Measurements from ENCODE around the gene C17orf113. TPM values are rescaled to one million over a fixed set of nuclear protein-coding genes. Genes with fewer than 3 reads are reported as not detected.
"Not testable (repeated sequence)": the region's sequence is repeated elsewhere in the genome, so short reads cannot be mapped to it uniquely, and the experiment has no call there.

C17orf113 gene
- total and polyA plus RNA-seq, 2 experiments from 2014 or later = 0.46 to 1.1 TPM

- Histone ChIP-seq H3K4me2 (no peak overlapping the region), H3K4me1 (ENCODE audit: insufficient read depth) (peaks cover 6% of the 10 kb centered on the region), H3K9me3 (ENCODE audit: low read depth) (no peaks in the 10 kb centered on the region)
Measured at GRCh38 chr17:42010898-42011516, 39.4 kb downstream of the C17orf113 start.

DNA sequence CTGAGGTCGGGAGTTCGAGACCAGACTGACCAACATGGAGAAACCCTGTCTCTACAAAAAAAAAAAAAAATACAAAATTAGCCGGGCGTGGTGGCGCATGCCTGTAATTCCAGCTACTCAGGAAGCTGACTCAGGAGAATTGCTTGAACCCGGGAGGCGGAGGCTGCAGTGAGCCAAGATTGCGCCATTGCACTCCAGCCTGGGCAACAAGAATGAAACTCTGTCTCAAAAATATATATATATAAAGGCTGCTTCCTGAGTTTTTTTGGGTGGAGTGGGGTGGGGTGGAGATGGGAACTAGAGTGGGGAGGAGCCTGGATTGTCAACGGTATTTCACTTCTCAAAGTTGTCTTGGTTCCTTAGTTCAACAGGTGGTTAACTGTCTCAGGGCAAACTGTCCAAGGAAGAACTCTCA lies 40.1 kb downstream of the C17orf113 start:
- not testable (repeated sequence) for H3K27me3 ChIP-seq; H3K4me1 ChIP-seq (ENCODE audit: insufficient read depth); H3K4me3 ChIP-seq; H3K9me2 ChIP-seq (replicated peaks; ENCODE audit: insufficient read depth); H3K4me2 ChIP-seq; H2AFZ ChIP-seq; H3K9me3 ChIP-seq (ENCODE audit: low read depth); H3K36me3 ChIP-seq (replicated peaks; ENCODE audit: insufficient read depth, low read depth); DNase-seq (ENCODE audit: low spot score); H3K27ac ChIP-seq
- H3K79me2 ChIP-seq = peaks cover 100% of the 10 kb centered on the region
- WGBS (ENCODE audit: low lambda C conversion rate, missing lambda C conversion rate) = 94% methylated on average over 9 of the region's 9 CpGs
- peaks cover 95% of the 10 kb centered on the region for H4K20me1 ChIP-seq (ENCODE audit: insufficient read depth, poor library complexity, severe bottlenecking)

More at GRCh38 chr17:42010898-42011516, 39.4 kb downstream of the C17orf113 start:
- Histone ChIP-seq H3K27ac (no peak overlapping the region), H4K20me1 (ENCODE audit: insufficient read depth, poor library complexity, severe bottlenecking) (peaks cover 88% of the 10 kb centered on the region), H3K4me3 (no peak overlapping the region), H3K79me2 (peaks cover 100% of the 10 kb centered on the region), H3K9me2 (replicated peaks; ENCODE audit: insufficient read depth) (no peaks in the 10 kb centered on the region), H3K27me3 (no peaks in the 10 kb centered on the region), H3K36me3 (replicated peaks; ENCODE audit: insufficient read depth, low read depth) (no peaks in the 10 kb centered on the region), H2AFZ (no peak overlapping the region)
- no peak for TF ChIP-seq EZH2 (IDR thresholded peaks at IDR 0.05; ENCODE audit: borderline replicate concordance)
- TF ChIP-seq EZH2phosphoT487 (IDR thresholded peaks at IDR 0.05; ENCODE audit: low read depth, severe bottlenecking, unreplicated experiment) = no peak
- no peak for TF ChIP-seq CTCF (IDR thresholded peaks at IDR 0.05; ENCODE audit: poor library complexity)
- 98% methylated on average over 3 of the region's 3 CpGs for WGBS (ENCODE audit: low lambda C conversion rate, missing lambda C conversion rate)
- no peak for DNase-seq (ENCODE audit: low spot score)

GRCh38 chr17:42009170-42009569 lies 41.2 kb downstream of the C17orf113 start:
- Histone ChIP-seq H3K9me3 (ENCODE audit: low read depth) (no peaks in the 10 kb centered on the region), H4K20me1 (ENCODE audit: insufficient read depth, poor library complexity, severe bottlenecking) (peaks cover 98% of the 10 kb centered on the region), H3K4me1 (ENCODE audit: insufficient read depth) (no peaks in the 10 kb centered on the region), H3K27me3 (no peaks in the 10 kb centered on the region), H3K36me3 (replicated peaks; ENCODE audit: insufficient read depth, low read depth) (no peaks in the 10 kb centered on the region), H3K79me2 (peaks cover 100% of the 10 kb centered on the region), H2AFZ (no peak overlapping the region), H3K27ac (no peak overlapping the region), H3K9me2 (replicated peaks; ENCODE audit: insufficient read depth) (no peaks in the 10 kb centered on the region), H3K4me3 (no peak overlapping the region), H3K4me2 (no peak overlapping the region)
- WGBS (ENCODE audit: low lambda C conversion rate, missing lambda C conversion rate) = 89% methylated on average over 4 of the region's 4 CpGs
- DNase-seq (ENCODE audit: low spot score) = no peak
- no peak for TF ChIP-seq EZH2phosphoT487 (IDR thresholded peaks at IDR 0.05; ENCODE audit: low read depth, severe bottlenecking, unreplicated experiment)

DNA sequence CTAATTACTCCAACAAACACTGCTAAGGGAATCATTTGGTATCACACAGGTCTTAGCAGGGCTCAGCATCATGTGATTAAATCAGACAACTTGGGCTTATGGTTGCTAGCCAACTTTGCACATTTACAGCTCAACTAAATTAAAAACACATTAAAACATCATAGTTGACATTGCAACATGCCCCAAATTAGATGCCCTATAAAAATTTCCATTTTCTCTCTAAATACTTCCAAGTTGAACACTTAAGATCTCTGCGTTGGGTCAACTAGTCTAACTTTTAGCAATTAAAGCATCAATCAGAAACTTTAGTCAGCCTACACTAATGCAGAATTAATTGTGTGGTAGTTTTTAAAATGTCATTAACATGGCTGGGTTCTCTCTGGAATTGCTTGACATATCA lies 45.2 kb downstream of the C17orf113 start:
- H3K4me1 ChIP-seq (ENCODE audit: insufficient read depth) = peaks cover 15% of the 10 kb centered on the region
- no peaks in the 10 kb centered on the region for H3K9me2 ChIP-seq (replicated peaks; ENCODE audit: insufficient read depth)
- WGBS (ENCODE audit: low lambda C conversion rate, missing lambda C conversion rate) = 88% methylated on average over 1 of the region's 1 CpG
- DNase-seq (ENCODE audit: low spot score) = no peak
- no peaks in the 10 kb centered on the region for H3K9me3 ChIP-seq (ENCODE audit: low read depth)
- H3K27me3 ChIP-seq = no peaks in the 10 kb centered on the region
- H3K79me2 ChIP-seq = peaks cover 98% of the 10 kb centered on the region
- no peak overlapping the region for H2AFZ ChIP-seq
- H3K27ac ChIP-seq = no peak overlapping the region
- H3K36me3 ChIP-seq (replicated peaks; ENCODE audit: insufficient read depth, low read depth) = no peaks in the 10 kb centered on the region
- H4K20me1 ChIP-seq (ENCODE audit: insufficient read depth, poor library complexity, severe bottlenecking) = peaks cover 76% of the 10 kb centered on the region
- no peak overlapping the region for H3K4me2 ChIP-seq
- TF ChIP-seq EZH2 (IDR thresholded peaks at IDR 0.05; ENCODE audit: borderline replicate concordance) (no peak), EZH2phosphoT487 (IDR thresholded peaks at IDR 0.05; ENCODE audit: low read depth, severe bottlenecking, unreplicated experiment) (no peak), CTCF (IDR thresholded peaks at IDR 0.05; ENCODE audit: poor library complexity) (no peak)
- H3K4me3 ChIP-seq = no peak overlapping the region
